ENCODE data around the gene TRAF3.
"Not testable (repeated sequence)": the region's sequence is repeated elsewhere in the genome, so short reads cannot be mapped to it uniquely, and the experiment has no call there.

Gene TRAF3

GRCh38 chr14:102868956-102869547 lies 91.8 kb downstream of the TRAF3 start:
- DNase-seq: no peak

GRCh38 chr14:102870246-102870645 lies 93.0 kb downstream of the TRAF3 start:
- DNase-seq: no peak

GRCh38 chr14:102870994-102871831 lies 94.0 kb downstream of the TRAF3 start:
- DNase-seq: no peak

GRCh38 chr14:102872020-102872419 lies 94.8 kb downstream of the TRAF3 start:
- no peak for DNase-seq

- DNase-seq: no peak
These were observed 95.9 kb downstream of the TRAF3 start for GRCh38 chr14:102873131-102873530.

GRCh38 chr14:102873546-102874061 lies 96.4 kb downstream of the TRAF3 start:
- no peak for DNase-seq

- DNase-seq: no peak
These were observed 98.4 kb downstream of the TRAF3 start for GRCh38 chr14:102875652-102876051.

GRCh38 chr14:102877511-102877910 lies 100.3 kb downstream of the TRAF3 start:
- not testable (repeated sequence) for DNase-seq

GRCh38 chr14:102878174-102878969 lies 101.1 kb downstream of the TRAF3 start:
- no peak for DNase-seq

GRCh38 chr14:102878970-102879460 lies 101.8 kb downstream of the TRAF3 start:
- DNase-seq: no peak

GRCh38 chr14:102882226-102882906 lies 105.1 kb downstream of the TRAF3 start:
- DNase-seq: peak; percentile 56

GRCh38 chr14:102883089-102883541 lies 105.9 kb downstream of the TRAF3 start:
- no peak for DNase-seq

GRCh38 chr14:102883554-102883953 lies 106.3 kb downstream of the TRAF3 start:
- no peak for DNase-seq

GRCh38 chr14:102885737-102886447 lies 108.6 kb downstream of the TRAF3 start:
- no peak for DNase-seq

- DNase-seq: no peak
These were observed 111.5 kb downstream of the TRAF3 start for GRCh38 chr14:102888748-102889147.

GRCh38 chr14:102889615-102890014 lies 112.4 kb downstream of the TRAF3 start:
- DNase-seq: no peak

- no peak for DNase-seq
These were observed 113.9 kb downstream of the TRAF3 start for GRCh38 chr14:102891111-102891510.

GRCh38 chr14:102891556-102891955 lies 114.3 kb downstream of the TRAF3 start:
- DNase-seq: no peak

GRCh38 chr14:102892651-102893050 lies 115.4 kb downstream of the TRAF3 start:
- no peak for DNase-seq

- peak; percentile 59 for DNase-seq
These were observed 116.2 kb downstream of the TRAF3 start for GRCh38 chr14:102893452-102893851.

- not testable (repeated sequence) for DNase-seq
These were observed 119.5 kb downstream of the TRAF3 start for GRCh38 chr14:102896735-102897134.

All from right forelimb (tissue), 1 donor.